ENCODE measurements around the gene CUL4A.

GRCh38 chr13:113162783-113163685, 46.4 kb upstream of the CUL4A start:
- TF ChIP-seq ZNF274 (IDR thresholded peaks at IDR 0.05; ENCODE audit: low read depth, low read length) (no peak), YY1 (IDR thresholded peaks at IDR 0.05; ENCODE audit: insufficient read depth, insufficient read length) (no peak)

Data from NT2/D1 (cell line).